Pancreas (tissue), 10 donors: ENCODE data around the gene ROR2. TPM values are rescaled to one million over a fixed set of nuclear protein-coding genes. Genes with fewer than 3 reads are reported as not detected.

Source experiments
- ATAC-seq, 4 donors: fragments of 200-7000 bp; cut with Tn5 transposase; one replicate each; pipeline versions ENCODE4 v1.8.0 to v1.9.1; 2020; ENCODE audit warnings: mild to moderate bottlenecking in 4 of 4, moderate library complexity in 4 of 4
- DNase-seq, 6 donors: peaks; one replicate each; pipeline ENCODE4 v3.0.0-alpha.2; 2020
- FAIRE-seq: peaks from 2 replicates; lab custom pipeline; 2012; peaks lifted over from hg19 to GRCh38; lab: Jason Lieb, UNC
- H3K27ac ChIP-seq, 4 donors: fragments of 200-600 bp; sonication (generic); 1 replicate in 3 of 4; 2 replicates in 1 of 4; pipeline versions ENCODE4 v1.5.0 to v1.8.0; 2020
- H3K27me3 ChIP-seq, 4 donors: fragments of 200-600 bp; one replicate each; pipeline ENCODE4 v1.8.0; 2021
- H3K36me3 ChIP-seq, 3 donors: fragments of 200-600 bp; sonication (generic) in 1 of 3; one replicate each; pipeline versions ENCODE4 v1.5.0 to v1.8.0; 2020 to 2021
- H3K4me1 ChIP-seq, 3 donors: fragments of 200-600 bp; one replicate each; pipeline ENCODE4 v1.8.0; 2021
- H3K4me3 ChIP-seq, 4 donors: fragments of 200-600 bp; sonication (generic) in 2 of 4; one replicate each; pipeline versions ENCODE4 v1.5.0 to v1.8.0; 2020 to 2021
- H3K9me3 ChIP-seq, 4 donors: fragments of 200-600 bp; one replicate each; pipeline ENCODE4 v1.8.0; 2021
- CTCF ChIP-seq, 4 donors: fragments of 200-600 bp; sonication (generic) in 3 of 4; IDR thresholded peaks; one replicate each; pipeline versions ENCODE4 v1.5.0 to v1.8.0; 2021; ENCODE audit warnings: antibody characterized with exemption in 4 of 4
- WGBS, 2 donors: extraction: QIAGEN DNeasy Blood & Tissue Kit; methylation state at CpG; one replicate each; pipeline ENCODE4 v1.1.7; 2013; 5-methylcytosine and 5-hydroxymethylcytosine counted together
- intact Hi-C, 3 donors: fragments of 100-400 bp; cut with DNase I; formaldehyde crosslinking; loops; one replicate each; pipeline versions ENCODE4 v1.11.1 to v1.14.2; 2022
- polyA plus RNA-seq, 2 donors: library from polyadenylated mRNA; stranded (reverse); fragments of 200-250 nt; gene quantifications; one replicate each; pipeline ENCODE4 v1.2.3, GENCODE V29; 2013
- total RNA-seq, 6 donors: library from RNA; stranded (reverse); fragmentation: NEBNext Ultra II Directional in 4 of 6; extraction: Animal tissue kit (Norgen Biotek cat#: 25700) in 4 of 6; gene quantifications; one replicate each; pipeline versions ENCODE4 v1.2.1 to v1.2.4, GENCODE V29; 2021 to 2023
- donor health status: healthy with polysubstance abuse.
- donor health status: DM: no; HTN: no; CAD: no; lungs with moderate emphysema.
- donor health status: DM: no; HTN: no; CAD: no.
- donor health status: control.
- donor health status: control.
- donor health status: Bipolar disorder and iron deficiency.
- donor health status: DM: yes; HTN: yes; CAD: no.
- donor health status: DM: no; HTN: no; CAD: no.
- donor health status: DM: no; HTN: no; CAD: no.
- donor health status: DM: yes; HTN: yes; CAD: no.

ROR2 gene
- total and polyA plus RNA-seq, 8 donors: 0.67 to 6.3 (median 1.2) TPM

- WGBS, 2 donors: 85 to 93% methylated on average over 7 of the region's 7 CpGs
- ATAC-seq: no peak
- Histone ChIP-seq H3K27me3 (no peaks in the 10 kb centered on the region), H3K4me3 (no peak overlapping the region), H3K27ac (no peak overlapping the region), H3K4me1 (no peaks in the 10 kb centered on the region), H3K36me3 (no peaks in the 10 kb centered on the region), H3K9me3 (no peaks in the 10 kb centered on the region)
- FAIRE-seq: no peak
- intact Hi-C loops: no loop called here
- no peak for TF ChIP-seq CTCF (IDR thresholded peaks at IDR 0.05)
- no peak for DNase-seq
Observed at GRCh38 chr9:91832322-91832721, 117.7 kb downstream of the ROR2 start.

GRCh38 chr9:91825866-91826265, 124.2 kb downstream of the ROR2 start:
- no peak overlapping the region for H3K4me3 ChIP-seq
- ATAC-seq (no peak), FAIRE-seq (no peak), DNase-seq (no peak)
- WGBS, 2 donors: 85 to 87% methylated on average over 8 of the region's 8 CpGs
- no peaks in the 10 kb centered on the region for H3K9me3 ChIP-seq
- no peak overlapping the region for H3K27ac ChIP-seq
- no peaks in the 10 kb centered on the region for H3K36me3 ChIP-seq
- intact Hi-C loops: no loop called here
- TF ChIP-seq CTCF (IDR thresholded peaks at IDR 0.05): no peak
- H3K27me3 ChIP-seq: no peaks in the 10 kb centered on the region
- no peaks in the 10 kb centered on the region for H3K4me1 ChIP-seq

- no peaks in the 10 kb centered on the region for H3K27me3 ChIP-seq
- H3K4me3 ChIP-seq: no peak overlapping the region
- 74 to 77% methylated on average over 4 of the region's 4 CpGs for WGBS, 2 donors
- peak in 1 of 4 donors; percentile 32 for ATAC-seq
- H3K4me1 ChIP-seq: no peaks in the 10 kb centered on the region
- no peaks in the 10 kb centered on the region for H3K9me3 ChIP-seq
- intact Hi-C loops: no loop called here
- FAIRE-seq: no peak
- H3K27ac ChIP-seq: no peak overlapping the region
- no peaks in the 10 kb centered on the region for H3K36me3 ChIP-seq
- no peak for TF ChIP-seq CTCF (IDR thresholded peaks at IDR 0.05)
- DNase-seq: no peak
Observed at GRCh38 chr9:91825422-91825821, 124.6 kb downstream of the ROR2 start.

- no peak for FAIRE-seq
- ATAC-seq: peak in 1 of 4 donors; percentile 11
- H3K27ac ChIP-seq: no peak overlapping the region
- no peak for DNase-seq
- no peak for TF ChIP-seq CTCF (IDR thresholded peaks at IDR 0.05)
- H3K9me3 ChIP-seq: no peaks in the 10 kb centered on the region
- intact Hi-C loops: no loop called here
- H3K4me1 ChIP-seq: no peaks in the 10 kb centered on the region
- no peaks in the 10 kb centered on the region for H3K27me3 ChIP-seq
- no peaks in the 10 kb centered on the region for H3K36me3 ChIP-seq
- H3K4me3 ChIP-seq: no peak overlapping the region
- WGBS, 2 donors: 73 to 76% methylated on average over 18 of the region's 18 CpGs
Observed at GRCh38 chr9:91824601-91825305, 125.3 kb downstream of the ROR2 start.

DNA sequence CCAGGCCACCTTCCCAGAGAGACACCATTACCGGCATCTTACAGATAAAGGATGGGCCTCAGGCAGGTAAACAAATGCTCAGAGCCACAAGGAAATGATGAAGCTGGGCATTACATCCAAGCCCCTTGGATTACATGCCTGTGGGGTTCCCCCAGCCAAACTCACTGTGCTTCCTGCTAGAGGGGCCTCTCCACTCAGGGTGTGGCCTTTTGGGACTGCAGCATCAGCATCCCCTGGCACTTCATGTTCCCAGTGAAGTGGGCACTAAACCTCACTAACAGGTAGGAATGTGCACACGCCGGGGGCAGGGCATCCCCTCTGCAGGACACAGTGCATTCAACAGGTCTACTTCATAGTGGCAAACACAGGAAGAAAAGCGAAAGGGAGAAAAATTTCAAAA, 125.9 kb downstream of the ROR2 start:
- no peak overlapping the region for H3K27ac ChIP-seq
- H3K4me3 ChIP-seq: no peak overlapping the region
- no peaks in the 10 kb centered on the region for H3K9me3 ChIP-seq
- WGBS, 2 donors: 89 to 90% methylated on average over 4 of the region's 4 CpGs
- intact Hi-C loops: no loop called here
- FAIRE-seq (no peak), ATAC-seq (no peak), DNase-seq (no peak)
- H3K4me1 ChIP-seq: no peaks in the 10 kb centered on the region
- no peaks in the 10 kb centered on the region for H3K27me3 ChIP-seq
- TF ChIP-seq CTCF (IDR thresholded peaks at IDR 0.05): no peak
- H3K36me3 ChIP-seq: no peaks in the 10 kb centered on the region
